ENCODE results near the gene ERGIC2. TPM values are rescaled to one million over a fixed set of nuclear protein-coding genes. Genes with fewer than 3 reads are reported as not detected.

The ERGIC2 gene, protein sequence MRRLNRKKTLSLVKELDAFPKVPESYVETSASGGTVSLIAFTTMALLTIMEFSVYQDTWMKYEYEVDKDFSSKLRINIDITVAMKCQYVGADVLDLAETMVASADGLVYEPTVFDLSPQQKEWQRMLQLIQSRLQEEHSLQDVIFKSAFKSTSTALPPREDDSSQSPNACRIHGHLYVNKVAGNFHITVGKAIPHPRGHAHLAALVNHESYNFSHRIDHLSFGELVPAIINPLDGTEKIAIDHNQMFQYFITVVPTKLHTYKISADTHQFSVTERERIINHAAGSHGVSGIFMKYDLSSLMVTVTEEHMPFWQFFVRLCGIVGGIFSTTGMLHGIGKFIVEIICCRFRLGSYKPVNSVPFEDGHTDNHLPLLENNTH
- 48.3 and 108 TPM in 2 replicates for total RNA-seq (ENCODE audit: low replicate concordance)

DNA sequence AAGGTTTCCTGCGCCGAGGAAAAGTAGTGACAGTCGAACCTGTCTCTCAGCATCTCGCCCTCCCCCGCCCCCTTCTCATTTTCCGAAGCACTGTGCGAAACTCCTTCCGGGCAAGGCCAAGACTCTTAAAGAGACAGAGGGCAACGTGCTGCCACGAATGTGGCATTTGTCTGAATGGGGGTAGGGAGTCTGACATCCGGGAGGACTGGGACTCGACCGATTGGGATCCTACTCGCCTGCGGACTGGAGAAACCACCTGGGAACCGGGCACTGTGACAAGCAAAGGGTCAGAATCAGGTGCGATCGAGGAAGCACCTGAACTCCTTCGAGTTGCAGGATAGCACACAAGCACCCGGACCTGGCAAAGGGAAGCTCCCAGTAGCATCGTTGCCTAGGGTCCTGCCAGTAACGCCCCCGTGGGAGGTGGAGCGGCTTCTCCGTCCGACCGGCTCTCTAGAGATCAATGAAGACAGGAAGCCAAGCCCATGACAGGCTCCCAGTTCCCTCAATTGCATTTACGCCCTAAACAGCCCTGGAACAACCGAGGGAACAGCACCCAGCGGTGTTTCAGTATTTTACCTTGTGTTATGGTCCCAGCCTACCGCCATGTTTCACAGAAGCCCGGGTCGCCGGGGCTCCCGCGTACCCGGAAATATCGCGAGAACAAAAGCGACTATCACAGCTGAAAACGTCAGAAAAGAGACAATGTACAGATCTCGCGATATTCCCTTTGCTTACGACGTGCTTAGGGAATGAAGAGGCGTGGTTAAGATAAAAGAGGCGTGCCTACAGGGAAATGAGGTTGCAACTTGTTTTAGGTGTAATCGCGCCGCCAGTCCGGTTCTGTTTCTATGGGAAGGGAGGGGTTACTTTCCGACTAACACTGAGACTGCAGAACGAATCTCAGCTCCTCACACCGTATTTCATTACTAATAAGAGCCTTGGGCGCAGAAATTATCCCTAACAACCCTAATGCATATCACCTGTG is at the start of gene ERGIC2:
Gene ERGIC2 (minus strand): TSS at position 637 of the 988 bp plus-strand sequence. CDS start 9,539 bp downstream, outside the sequence.
- Histone ChIP-seq H3K9me3 (ENCODE audit: low read depth) (no peaks in the 10 kb centered on the region), H3K36me3 (no peaks in the 10 kb centered on the region), H3K4me2 (peak within 1 kb of the TSS; percentile 99), H2AFZ (replicated peaks) (peak within 1 kb of the TSS; percentile 98), H3K4me1 (peaks cover 9% of the 10 kb centered on the region), H3K27ac (peak within 1 kb of the TSS; percentile 92), H4K20me1 (ENCODE audit: low read depth) (peaks cover 7% of the 10 kb centered on the region), H3K9ac (peak within 1 kb of the TSS; percentile 99), H3F3A (ENCODE audit: low read depth) (peaks cover 6% of the 10 kb centered on the region), H3K79me2 (ENCODE audit: low read depth) (peaks cover 50% of the 10 kb centered on the region), H3K4me3 (peak within 1 kb of the TSS; percentile 98), H3K27me3 (no peaks in the 10 kb centered on the region)
- TF ChIP-seq EZH2 (IDR thresholded peaks at IDR 0.05), result no peak
- no peak for TF ChIP-seq EZH2phosphoT487 (IDR thresholded peaks at IDR 0.05)
- TF ChIP-seq CTCF (IDR thresholded peaks at IDR 0.05), result no peak
- peak within 1 kb of the TSS; percentile 98 for H3K4me3 Mint-ChIP-seq
- peak; percentile 99 for DNase-seq (ENCODE audit: low spot score)
- H3K36me3 Mint-ChIP-seq, result peaks cover 16% of the 10 kb centered on the region
- H3K4me1 Mint-ChIP-seq, result peaks cover 13% of the 10 kb centered on the region
- H3K27ac Mint-ChIP-seq, result peak within 1 kb of the TSS; percentile 96
- H3K9me3 Mint-ChIP-seq, result no peaks in the 10 kb centered on the region
- H3K27me3 Mint-ChIP-seq (ENCODE audit: insufficient read depth, low read depth), result peaks cover 7% of the 10 kb centered on the region

- Histone ChIP-seq H3K9ac (no peak overlapping the region), H3K36me3 (no peaks in the 10 kb centered on the region), H3K9me3 (ENCODE audit: low read depth) (no peaks in the 10 kb centered on the region), H3K27ac (no peak overlapping the region), H3K27me3 (no peaks in the 10 kb centered on the region), H3F3A (ENCODE audit: low read depth) (no peaks in the 10 kb centered on the region), H3K79me2 (ENCODE audit: low read depth) (no peaks in the 10 kb centered on the region), H4K20me1 (ENCODE audit: low read depth) (no peaks in the 10 kb centered on the region), H3K4me3 (no peak overlapping the region), H2AFZ (replicated peaks) (no peak overlapping the region), H3K4me2 (peak overlapping the region; percentile 56), H3K4me1 (peaks cover 7% of the 10 kb centered on the region)
- Mint-ChIP-seq H3K27ac (no peak overlapping the region), H3K4me3 (no peak overlapping the region), H3K27me3 (ENCODE audit: insufficient read depth, low read depth) (no peaks in the 10 kb centered on the region), H3K36me3 (no peaks in the 10 kb centered on the region), H3K9me3 (no peaks in the 10 kb centered on the region), H3K4me1 (peaks cover 7% of the 10 kb centered on the region)
- peak; percentile 2 for DNase-seq (ENCODE audit: low spot score)
- TF ChIP-seq EZH2phosphoT487 (IDR thresholded peaks at IDR 0.05) (no peak), EZH2 (IDR thresholded peaks at IDR 0.05) (no peak), CTCF (IDR thresholded peaks at IDR 0.05) (no peak)
These were observed 49.7 kb upstream of the ERGIC2 start for GRCh38 chr12:29430716-29431044.

- Histone ChIP-seq H3K4me3 (no peak overlapping the region), H3K27me3 (no peaks in the 10 kb centered on the region), H3K36me3 (no peaks in the 10 kb centered on the region), H3K9ac (no peak overlapping the region), H3K27ac (no peak overlapping the region), H3K4me1 (peaks cover 7% of the 10 kb centered on the region), H3K9me3 (ENCODE audit: low read depth) (no peaks in the 10 kb centered on the region), H2AFZ (replicated peaks) (no peak overlapping the region), H3F3A (ENCODE audit: low read depth) (no peaks in the 10 kb centered on the region), H3K79me2 (ENCODE audit: low read depth) (no peaks in the 10 kb centered on the region), H3K4me2 (peak overlapping the region; percentile 56), H4K20me1 (ENCODE audit: low read depth) (no peaks in the 10 kb centered on the region)
- H3K9me3 Mint-ChIP-seq, result no peaks in the 10 kb centered on the region
- H3K27ac Mint-ChIP-seq, result no peak overlapping the region
- TF ChIP-seq EZH2 (IDR thresholded peaks at IDR 0.05) (no peak), CTCF (IDR thresholded peaks at IDR 0.05) (no peak), EZH2phosphoT487 (IDR thresholded peaks at IDR 0.05) (no peak)
- no peak overlapping the region for H3K4me3 Mint-ChIP-seq
- H3K27me3 Mint-ChIP-seq (ENCODE audit: insufficient read depth, low read depth), result no peaks in the 10 kb centered on the region
- no peaks in the 10 kb centered on the region for H3K36me3 Mint-ChIP-seq
- H3K4me1 Mint-ChIP-seq, result peaks cover 7% of the 10 kb centered on the region
- peak; percentile 52 for DNase-seq (ENCODE audit: low spot score)
These were observed 49.2 kb upstream of the ERGIC2 start for GRCh38 chr12:29429999-29430715.

All from neural progenitor cell (in vitro differentiated cells).